ENCODE results near the gene HSD11B1L.

HSD11B1L gene, protein sequence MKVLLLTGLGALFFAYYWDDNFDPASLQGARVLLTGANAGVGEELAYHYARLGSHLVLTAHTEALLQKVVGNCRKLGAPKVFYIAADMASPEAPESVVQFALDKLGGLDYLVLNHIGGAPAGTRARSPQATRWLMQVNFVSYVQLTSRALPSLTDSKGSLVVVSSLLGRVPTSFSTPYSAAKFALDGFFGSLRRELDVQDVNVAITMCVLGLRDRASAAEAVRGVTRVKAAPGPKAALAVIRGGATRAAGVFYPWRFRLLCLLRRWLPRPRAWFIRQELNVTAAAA

DNA sequence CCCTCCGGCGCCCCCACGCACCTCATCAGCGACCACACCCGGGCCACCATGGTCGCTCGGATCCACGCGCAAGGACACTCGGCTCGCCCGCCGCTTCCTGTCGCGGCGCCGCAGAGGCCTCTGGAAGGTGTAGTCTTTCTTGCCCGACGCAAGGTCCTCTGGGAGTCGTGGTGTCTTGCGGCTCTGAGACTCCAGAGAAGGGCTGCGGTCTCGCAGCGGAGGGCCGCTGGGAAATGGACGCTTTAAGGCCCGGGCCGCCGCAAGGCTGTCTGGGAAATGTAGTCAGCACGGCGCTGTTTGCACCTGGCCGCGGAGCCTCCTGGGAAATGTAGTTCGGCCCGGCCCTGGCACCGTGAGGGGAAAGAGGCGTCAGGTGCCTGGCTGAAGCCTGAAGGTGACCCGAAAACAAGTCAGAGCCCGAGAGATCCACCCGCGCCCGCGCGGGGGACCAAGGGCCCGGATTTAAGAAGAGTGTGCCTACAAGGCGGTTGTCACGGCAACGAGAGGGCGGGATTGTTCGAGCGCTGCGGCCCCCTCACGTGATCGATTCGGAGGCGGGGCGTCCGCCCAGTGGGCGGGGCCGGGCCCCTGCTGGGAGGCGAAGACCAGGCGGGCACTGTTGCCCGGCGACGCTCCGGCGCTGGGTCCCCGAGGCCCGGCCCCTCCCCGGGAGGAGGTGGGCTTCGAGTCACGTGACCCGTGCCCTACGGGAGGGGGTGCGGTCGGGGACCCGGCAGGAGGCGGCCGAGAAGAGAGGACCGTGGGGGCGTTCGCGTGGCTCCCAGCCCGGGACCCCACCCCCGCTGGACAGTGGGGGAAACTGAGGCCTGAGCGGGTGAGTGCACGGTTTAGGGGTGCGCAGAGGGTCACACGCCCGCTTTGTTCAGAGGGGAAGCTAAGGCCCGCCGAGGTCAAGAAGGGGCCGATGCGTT, at the start of gene HSD11B1L, which contains the start of gene MICOS13:
Gene HSD11B1L (plus strand): TSS at position 591 of the 932 bp plus-strand sequence. CDS start 3,806 bp downstream, outside the sequence.
Gene MICOS13 (minus strand): TSS at position 80 of the 932 bp plus-strand sequence. CDS start 30 bp downstream, at position 50.
- DNase-seq, result peak; percentile 92

DNA sequence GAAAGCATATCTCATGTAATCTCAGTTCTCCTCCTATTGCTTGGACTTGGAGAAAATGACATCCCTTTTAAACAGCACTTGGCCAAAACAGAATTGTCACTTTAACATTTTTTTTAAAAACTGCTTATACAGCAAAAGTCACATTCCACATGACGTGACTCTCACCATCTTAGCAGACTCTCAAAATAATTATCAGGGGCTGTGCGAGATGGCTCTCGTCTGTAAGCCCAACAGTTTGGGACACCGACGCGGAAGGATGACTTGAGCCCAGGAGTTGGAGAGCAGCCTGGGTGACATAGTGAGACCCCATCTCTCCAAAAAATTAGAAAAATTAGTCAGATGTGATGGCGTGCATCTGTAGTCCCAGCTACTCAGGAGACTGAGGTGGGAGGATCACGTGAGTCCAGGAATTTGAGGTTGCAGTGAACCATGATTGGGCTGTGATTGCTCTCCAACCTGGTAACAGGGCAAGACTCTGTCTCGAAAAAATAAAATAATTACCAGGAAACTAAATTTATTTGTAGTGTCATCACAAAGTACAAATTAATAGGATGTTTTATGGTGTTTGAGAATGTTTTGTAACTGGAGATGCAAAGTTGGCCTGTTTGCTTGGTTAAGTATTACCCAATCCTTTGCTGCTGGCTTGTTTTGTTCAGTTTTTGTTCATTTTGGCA, 49.1 kb upstream of the HSD11B1L start:
- no peak for DNase-seq

DNA sequence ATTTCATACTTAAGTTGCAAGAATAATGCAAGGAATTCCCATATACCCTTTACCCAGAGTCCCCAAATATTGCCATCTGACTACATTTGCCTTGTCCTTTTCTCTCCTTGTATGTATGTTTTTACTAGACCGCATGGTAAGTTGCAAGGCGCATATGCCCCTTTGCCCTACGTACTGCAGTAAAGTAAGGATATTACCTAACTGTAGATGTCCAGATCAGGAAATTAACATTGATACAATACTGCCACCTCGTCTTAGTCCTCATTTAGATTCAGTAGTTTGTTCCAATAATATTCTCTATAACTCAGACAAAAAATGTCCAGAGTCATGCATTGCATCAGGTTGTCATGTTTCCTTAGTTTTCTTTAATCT, 48.6 kb upstream of the HSD11B1L start:
- DNase-seq, result no peak

DNA sequence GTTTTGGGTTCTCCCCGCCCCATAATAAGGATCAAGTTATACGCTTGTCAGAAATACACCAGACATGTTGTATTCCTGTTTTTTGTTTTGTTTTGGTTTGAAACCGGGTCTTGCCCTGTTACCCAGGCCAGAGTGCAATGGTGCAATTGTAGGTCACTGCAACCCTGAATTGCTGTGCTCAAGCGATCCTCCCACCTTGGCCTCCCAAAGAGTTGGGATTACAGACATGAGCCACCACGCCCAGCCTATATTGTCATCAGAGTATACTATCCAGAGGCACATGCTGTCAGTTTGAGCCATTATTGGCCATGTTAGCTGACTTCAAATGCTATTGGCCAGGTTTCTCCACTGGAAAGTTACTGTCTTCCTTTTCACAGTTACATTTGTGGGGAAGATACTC, 48.2 kb upstream of the HSD11B1L start:
- no peak for DNase-seq

DNA sequence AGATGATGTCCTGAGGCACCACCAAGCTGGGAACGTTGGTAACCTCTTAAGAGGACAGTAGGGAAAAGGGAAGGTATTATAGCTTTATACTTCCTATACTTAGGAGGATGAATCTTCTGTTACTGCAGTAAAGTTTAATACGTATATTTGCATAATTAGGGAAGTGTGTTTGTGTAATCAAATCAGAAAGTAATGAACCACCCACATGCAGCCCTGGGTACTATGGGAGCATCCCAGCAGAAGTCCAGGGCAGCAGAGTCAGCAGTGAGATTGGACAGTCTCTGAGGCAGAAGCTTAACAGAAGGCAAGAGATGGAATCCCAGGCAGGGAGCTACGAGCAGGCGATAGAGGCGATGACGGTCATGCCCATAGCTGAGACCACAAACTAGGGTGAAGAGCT, 45.4 kb upstream of the HSD11B1L start:
- DNase-seq, result no peak

DNA sequence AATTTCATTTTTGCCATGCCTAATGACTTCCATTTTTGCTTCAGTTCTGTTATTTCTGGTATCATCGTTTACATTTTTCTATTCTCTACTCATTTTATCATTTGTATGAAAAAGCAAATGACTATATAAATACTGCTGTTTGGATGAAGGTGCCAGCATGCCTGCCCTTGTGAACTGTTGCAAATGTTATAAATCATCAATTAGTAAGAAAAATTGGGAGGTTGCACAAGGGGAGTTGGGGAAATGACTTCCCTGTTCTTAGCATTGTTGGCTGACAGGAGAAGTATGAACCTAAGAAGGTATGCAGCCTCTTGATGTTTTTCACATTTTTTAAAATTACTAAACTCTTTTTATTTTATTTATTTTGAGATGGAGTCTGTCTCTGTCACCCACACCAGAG, 42.9 kb upstream of the HSD11B1L start:
- no peak for DNase-seq

DNA sequence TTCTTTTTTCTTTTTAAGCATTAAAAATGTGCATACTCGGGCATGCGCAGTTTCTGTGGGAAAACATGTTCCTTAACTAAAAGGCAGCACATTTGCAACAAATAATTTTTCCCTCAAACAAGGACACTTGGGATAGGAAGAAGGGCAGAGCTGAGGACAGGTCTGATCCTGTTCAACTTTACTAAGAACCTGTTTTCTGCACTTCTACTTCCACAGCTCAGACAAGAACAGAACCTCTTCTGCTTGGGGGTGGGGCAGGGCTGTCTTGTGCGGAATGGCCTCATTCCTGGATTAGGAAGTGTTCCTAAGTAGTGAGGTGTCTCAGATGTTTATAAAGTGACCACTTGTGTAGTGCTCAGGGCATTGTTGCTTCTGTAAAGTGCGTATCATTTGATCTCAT, 39.7 kb upstream of the HSD11B1L start:
- DNase-seq, result no peak

DNA sequence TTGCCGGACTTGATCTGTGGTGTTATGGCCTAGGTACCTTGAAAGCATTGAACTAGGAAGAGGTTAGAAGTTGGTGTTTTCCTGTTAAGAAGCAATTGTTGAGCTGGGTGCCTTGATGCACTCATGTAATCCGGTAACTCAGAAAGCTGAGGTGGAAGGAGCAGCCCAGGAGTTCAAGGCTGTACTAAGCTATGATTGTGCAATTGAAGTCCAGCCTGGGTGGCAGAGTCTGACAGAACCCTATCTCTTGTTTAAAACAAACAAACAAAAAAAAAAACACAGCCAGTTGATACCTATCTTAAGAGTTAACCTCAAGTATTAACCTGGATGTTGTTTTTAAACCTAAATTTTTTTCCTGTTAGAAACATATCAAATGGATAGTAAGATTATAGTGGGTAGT, 38.6 kb upstream of the HSD11B1L start:
- DNase-seq, result no peak

DNA sequence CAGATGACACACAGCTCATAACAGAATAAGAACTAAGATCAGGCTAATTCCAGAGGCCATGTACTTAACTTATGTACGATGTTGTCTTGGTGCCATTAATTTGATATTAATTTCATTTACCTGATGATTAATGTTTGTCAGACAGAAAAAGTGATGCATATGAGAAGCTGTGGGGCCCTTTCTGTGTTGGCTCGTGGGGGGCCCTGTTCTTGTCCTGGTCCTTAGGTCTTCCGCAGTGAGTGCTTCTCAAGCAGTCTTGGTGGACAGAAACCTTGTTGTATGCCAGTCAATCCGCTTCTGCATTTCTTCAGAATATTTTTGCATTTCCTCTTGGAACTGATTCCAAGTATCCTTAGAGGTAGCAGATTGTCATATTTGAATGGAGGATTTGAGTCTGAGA, 37.8 kb upstream of the HSD11B1L start:
- no peak for DNase-seq

DNA sequence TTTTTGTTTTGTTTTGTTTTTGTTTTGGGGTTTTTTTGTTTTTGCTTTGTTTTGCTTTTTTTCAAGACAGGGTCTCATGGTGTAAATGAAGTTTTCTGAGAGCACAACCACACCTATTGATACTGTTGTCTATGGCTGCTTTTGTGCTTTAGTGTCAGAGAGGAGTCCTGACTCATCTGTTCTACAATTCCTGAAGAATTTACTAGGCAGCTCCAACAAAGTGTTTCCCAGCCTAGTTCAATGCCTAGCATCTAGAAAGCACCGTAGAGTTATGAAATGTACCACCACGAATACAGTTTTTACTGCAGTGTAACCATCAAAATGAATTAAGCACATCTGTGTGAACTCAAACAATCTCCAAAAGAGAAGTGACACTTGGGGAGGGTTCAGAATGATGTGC, 36.8 kb upstream of the HSD11B1L start:
- no peak for DNase-seq

DNA sequence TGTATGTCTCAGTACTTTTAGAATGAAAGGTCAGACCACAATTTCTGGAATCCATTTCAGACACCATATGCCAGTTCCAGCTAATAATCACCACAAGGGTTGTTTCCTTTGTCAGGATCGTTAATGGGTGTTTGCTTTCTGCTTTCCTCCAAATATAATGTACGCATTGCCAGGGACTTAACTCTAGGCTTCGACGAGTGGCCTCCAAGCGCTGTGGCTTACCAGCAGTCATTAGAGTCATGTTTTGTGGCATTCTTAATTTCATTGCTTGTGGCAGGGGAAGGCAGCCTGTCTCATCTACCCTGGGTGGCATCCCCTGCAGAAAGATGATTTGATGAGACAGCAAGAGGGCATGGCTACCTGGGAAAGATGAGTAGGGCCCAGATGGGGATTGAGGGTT, 35.4 kb upstream of the HSD11B1L start:
- DNase-seq, result no peak

DNA sequence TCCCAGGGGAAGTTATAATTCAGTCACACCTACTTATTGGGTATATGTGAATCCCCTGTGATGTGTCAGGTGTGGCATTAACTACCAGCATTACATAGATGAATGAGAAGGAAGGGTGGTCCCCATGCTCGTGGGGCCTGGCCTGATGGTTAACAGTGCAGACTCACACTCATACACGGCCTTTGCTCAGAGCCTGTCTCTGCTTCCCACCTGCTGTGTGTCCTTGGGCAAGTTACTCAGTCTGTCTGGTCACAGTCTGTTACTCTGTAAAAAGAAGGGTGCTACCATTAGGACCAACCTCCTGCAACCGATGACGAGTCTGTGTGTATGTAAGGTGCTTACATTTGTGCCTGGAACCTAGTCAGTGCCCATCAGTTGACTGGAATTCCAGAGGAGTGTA, 34.1 kb upstream of the HSD11B1L start:
- DNase-seq, result no peak

DNA sequence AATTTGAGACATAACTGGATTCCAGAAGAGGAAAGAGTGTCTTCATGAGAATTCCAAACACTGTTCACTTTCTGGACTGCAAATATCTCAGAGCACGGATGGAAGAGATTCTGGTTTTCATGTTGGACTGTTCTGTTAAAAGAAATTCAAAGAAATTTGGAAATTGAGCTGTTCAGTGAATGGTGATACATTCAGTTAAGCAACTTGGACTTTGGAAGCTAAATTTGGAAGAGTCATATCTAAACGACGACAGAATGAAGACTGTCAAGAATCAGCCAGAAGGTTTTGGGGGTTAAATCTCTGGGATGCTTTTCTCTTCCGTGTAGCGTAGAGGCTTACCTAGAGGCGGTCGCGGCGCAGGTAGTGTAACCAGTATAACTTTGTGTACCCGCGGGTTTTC, 32.4 kb upstream of the HSD11B1L start:
- DNase-seq, result no peak

DNA sequence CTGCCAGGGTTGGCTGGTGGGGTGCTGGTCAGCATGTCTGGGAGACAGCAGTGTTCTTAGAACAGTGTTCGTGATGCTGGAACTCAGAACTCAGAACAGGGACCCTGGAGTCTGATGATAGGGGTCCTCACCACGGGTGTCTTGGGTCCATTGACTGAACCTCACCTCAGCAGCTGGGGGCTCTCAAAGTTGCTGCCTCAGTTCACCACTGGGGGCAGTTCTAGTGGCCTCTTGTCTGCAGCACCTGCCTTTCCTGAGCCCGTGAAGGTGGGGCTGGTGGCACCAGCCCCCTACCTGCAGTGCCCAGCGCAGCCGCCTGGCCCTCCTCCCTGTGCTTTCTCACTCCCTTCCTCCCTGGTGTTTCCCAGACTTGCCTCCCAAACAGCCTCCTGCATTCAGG, 29.5 kb upstream of the HSD11B1L start:
- DNase-seq, result no peak

DNA sequence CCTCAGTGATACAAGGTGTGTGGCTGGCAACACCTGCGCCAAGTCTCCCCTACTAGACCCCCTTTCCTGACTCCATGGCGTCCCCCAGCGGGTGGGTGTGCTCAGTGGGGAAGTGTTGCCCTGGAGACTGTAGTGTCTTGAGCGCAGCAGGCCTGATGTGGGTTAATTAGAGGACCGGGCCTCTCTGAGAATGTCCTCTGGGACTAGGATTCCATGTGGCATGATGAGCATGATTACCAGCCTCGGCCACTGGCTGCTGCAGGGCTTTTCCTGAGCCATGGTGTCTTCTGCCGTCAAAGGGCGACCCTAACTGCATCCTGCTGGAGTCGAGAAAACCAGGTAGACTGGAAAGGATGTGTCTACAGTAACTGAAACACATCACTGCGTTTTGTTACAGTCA, 28.6 kb upstream of the HSD11B1L start:
- no peak for DNase-seq

DNA sequence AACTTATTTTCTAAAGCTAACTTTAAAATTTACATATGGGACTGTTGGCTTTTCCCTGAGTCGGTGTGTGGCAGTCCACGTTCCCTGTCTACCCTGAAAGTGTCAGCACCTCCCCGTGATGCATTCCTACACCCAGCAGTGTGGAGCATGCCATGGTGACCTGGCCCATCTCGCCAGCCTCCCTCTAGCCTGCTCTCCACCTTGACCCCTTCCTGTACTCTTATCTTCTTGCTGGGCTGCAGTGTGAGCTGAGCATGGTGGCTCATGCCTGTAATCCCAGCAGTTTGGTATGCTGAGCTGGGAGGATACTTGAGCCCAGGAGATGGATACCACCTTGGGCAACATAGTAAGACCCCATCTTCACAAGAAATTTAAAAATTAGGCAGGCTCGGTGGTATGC, 25.9 kb upstream of the HSD11B1L start:
- DNase-seq, result no peak

DNA sequence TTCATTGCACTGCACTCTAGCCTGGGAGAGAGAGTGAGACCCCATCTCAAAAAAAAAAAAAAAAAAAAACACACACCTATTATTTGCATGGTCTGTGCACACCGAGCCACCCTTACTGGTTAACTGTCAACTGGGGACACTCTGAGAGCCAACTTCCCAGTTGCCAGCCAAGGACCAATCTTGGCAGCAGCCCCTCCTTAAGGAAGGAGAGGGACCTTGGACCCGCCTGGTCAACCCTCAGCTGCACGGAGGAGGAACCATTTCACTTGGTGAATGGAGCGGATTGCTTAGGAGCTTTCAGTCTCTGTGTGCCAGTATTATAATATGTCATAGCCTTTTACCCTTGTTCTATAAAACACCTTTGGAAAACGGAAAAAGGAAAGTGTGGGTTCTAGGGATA, 25.4 kb upstream of the HSD11B1L start:
- DNase-seq, result no peak

DNA sequence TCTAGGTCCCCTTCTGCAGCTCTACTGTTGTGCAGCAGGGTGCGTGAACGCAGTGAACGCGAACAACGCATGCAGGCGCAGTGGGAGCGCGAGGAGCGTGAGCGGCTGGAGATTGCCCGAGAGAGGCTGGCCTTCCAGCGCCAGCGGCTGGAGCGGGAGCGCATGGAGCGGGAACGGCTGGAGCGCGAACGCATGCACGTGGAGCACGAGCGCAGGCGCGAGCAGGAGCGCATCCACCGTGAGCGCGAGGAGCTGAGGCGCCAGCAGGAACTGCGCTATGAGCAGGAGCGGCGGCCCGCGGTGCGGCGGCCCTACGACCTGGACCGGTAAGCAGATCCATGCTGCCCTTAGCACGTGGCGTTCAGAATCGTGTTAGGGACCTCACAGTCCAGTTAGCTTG, 19.3 kb upstream of the HSD11B1L start:
- no peak for DNase-seq

DNA sequence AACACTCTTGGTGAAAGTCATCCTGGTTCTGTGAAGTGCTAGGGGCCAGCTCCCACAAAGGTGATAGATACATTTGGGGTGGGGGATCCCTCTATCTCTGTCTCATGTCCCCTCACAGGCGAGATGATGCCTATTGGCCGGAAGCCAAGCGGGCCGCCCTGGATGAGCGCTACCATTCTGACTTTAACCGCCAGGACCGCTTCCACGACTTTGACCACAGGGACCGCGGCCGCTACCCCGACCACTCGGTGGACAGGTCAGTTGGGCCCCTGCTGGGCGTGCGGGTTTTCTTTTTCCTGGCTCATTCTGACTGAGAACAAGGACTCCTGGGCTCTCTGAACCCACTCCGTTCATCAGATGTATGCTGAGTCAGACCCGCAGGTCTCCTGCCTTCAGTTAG, 16.9 kb upstream of the HSD11B1L start:
- DNase-seq, result no peak

DNA sequence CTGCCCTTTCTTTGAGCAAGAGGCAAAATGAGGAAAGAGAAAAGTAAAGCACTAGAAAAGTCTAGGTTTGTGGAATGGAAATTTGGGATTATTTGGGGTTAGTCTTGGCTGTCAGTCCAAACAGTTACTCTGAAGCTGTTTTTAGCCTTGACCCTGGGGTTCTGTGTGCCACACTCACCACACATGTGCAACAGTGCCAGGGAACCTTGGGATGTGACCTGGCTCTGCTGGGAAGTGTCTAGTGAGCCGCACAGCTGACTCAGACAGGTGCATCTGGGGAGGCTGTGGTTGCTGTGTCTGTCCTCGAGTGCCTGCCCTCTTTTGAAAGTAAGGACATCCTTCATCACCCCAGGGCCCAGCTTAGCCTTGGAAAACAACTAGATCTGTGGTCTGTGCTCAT, 16.3 kb upstream of the HSD11B1L start:
- DNase-seq, result no peak

DNA sequence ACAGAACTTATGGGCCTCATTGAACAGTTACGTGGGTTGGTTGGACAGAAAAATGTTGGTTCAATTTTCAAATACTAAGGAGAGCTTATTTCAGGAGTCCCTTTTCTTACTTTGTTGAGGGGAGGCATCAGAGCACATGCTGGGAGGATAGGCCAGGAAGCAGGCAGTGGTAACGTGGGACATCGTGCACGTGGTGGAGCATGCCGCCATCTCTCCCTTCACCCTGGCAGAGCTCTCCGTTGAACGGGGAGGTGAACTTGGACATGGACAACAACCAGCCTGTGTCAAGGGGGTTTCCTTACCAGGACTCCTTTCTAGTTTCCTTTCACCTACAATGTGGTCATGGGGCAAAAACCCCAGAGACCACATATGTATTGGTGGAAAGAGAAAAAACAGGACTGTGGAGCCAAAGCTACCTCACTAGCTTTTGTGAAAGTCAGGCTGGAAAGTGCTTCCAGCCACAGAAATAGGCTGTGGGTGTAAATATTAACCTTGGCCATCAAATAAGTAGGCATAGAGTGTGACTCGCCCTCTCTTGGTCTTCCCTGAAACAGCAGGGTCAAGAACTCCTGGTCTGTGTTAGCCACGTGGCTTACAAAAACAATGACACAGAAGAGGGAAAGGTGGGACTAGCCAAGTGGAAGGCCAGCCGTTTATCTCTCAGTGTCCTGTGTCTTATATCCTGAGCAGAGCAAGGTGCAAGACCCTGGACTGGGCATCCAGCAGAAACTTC, 14.9 kb upstream of the HSD11B1L start:
- DNase-seq, result no peak

DNA sequence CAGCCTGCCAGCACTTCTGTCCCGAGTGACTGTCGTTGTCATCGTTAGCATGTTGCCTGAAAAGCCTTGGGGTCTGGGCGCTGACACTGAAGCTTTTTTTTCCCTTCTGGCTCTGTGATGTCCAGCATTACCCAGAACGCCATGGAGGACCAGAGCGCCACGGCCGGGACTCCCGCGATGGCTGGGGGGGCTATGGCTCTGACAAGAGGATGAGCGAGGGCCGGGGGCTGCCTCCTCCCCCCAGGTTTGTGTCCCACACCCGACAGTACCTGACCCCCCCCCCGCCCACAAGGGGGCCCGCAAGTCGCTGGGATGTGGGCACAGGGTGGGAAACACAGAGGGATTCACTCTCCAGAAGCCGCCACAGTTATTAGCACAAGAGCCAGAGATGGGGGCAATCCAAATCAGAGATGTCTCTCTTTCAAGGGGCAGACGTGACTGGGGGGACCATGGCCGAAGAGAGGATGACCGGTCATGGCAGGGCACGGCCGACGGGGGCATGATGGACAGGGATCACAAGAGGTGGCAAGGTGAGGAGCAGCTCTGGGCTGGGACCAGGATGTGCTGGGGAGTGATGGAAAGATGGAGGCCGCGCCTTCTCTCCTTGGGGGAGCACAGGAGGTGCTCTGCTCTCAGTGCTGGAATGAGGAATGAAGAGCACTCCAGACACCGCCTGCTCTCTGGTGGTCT, 13.8 kb upstream of the HSD11B1L start:
- no peak for DNase-seq

Measured in NCI-H1694 (cell line).